Measurements from ENCODE around the gene GNS. TPM values are rescaled to one million over a fixed set of nuclear protein-coding genes. Genes with fewer than 3 reads are reported as not detected.

GNS gene
- total and polyA plus RNA-seq, 2 donors (not counting 3 experiments of a cell fraction or from before 2014, with no cell fraction given): 107 to 142 TPM

DNA sequence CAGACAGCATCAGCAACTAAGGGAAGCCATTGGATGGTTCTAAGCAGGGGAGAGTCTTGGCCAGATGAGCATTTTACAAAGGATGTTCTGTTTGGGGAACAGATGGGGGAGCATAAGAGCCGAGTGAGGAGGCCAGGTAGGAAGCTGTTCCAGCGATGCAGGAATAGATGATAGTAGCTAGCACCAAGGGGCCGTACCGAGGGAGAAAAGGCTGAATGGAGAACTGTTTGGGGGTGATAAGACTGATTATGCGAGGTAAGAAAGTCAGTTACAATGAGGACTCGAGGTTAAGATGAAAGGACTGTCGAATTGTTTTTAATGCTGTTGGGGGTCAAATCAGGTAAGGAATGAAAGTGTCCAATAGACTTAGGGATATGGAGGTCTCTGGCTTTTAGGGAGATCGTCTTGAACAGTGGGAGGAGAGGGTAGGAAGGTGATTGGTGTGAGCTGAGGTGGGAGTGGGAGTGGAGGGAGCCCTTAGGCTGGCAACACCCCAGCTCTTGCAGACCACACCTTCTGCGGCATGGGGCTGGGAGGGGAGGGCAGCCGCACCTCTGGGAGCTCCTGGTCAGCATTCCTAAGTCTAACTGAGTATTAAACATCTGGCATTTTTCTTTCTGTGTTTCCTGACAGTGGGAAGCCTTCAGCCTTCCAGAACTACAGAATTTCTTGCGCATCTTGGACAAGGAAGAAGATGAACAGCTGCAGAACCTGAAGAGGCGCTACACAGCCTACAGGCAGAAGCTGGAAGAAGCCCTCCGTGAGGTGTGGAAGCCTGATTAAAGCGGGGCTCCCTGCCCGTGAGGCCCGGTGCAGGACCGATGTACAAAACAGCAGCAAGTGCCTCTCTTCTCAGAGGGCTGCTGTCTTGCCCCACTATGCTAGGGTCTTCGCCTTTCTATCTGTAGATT, 64.8 kb downstream of the GNS start:
- H3K9ac ChIP-seq (replicated peaks; ENCODE audit: extremely low read depth, insufficient read depth, low read length): no peak overlapping the region
- H3K4me1 ChIP-seq (ENCODE audit: control insufficient read depth, extremely low read depth, insufficient read depth, low read length): no peaks in the 10 kb centered on the region
- no TSS peak for BruUV-seq (replicated peaks)
- ChIA-PET CTCF (interaction anchor here (0.8 to 6.4 kb wide), 4 partner anchors 12 to 145 kb away, joined by 3 to 217 read pairs (median 38); partner anchors contain the start of gene RASSF3), POLR2A (interaction anchor here (0.5 kb wide), 1 partner anchor 108 kb away, joined by 3 read pairs; no protein-coding TSS in a partner anchor)
- TF ChIP-seq MYC (IDR thresholded peaks at IDR 0.05; ENCODE audit: low read depth, low read length) (no peak), EZH2 (IDR thresholded peaks at IDR 0.05; ENCODE audit: borderline replicate concordance, low read depth, low read length, severe bottlenecking) (no peak), JUN (IDR thresholded peaks at IDR 0.05; ENCODE audit: borderline replicate concordance, insufficient read depth, insufficient read length, low read depth) (no peak), FOS (IDR thresholded peaks at IDR 0.05; ENCODE audit: borderline replicate concordance, insufficient read depth, low read length) (no peak), POLR2AphosphoS5 (IDR thresholded peaks at IDR 0.05; ENCODE audit: insufficient read depth, low read depth, low read length) (no peak), POLR2A (IDR thresholded peaks at IDR 0.05; ENCODE audit: low read depth, low read length) (no peak)
- TF ChIP-seq, protein P1, sequence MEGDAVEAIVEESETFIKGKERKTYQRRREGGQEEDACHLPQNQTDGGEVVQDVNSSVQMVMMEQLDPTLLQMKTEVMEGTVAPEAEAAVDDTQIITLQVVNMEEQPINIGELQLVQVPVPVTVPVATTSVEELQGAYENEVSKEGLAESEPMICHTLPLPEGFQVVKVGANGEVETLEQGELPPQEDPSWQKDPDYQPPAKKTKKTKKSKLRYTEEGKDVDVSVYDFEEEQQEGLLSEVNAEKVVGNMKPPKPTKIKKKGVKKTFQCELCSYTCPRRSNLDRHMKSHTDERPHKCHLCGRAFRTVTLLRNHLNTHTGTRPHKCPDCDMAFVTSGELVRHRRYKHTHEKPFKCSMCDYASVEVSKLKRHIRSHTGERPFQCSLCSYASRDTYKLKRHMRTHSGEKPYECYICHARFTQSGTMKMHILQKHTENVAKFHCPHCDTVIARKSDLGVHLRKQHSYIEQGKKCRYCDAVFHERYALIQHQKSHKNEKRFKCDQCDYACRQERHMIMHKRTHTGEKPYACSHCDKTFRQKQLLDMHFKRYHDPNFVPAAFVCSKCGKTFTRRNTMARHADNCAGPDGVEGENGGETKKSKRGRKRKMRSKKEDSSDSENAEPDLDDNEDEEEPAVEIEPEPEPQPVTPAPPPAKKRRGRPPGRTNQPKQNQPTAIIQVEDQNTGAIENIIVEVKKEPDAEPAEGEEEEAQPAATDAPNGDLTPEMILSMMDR (IDR thresholded peaks at IDR 0.05; ENCODE audit: extremely low read depth in 1 of 2, insufficient read depth in 1 of 2, low read depth in 1 of 2, low read length in 2 of 2): no peak
- H3K79me2 ChIP-seq (ENCODE audit: control insufficient read depth, insufficient read depth, low read length): peaks cover 12% of the 10 kb centered on the region
- dilution Hi-C loops (cut with MboI; ENCODE audit: extremely low pct_ligation_motif_present, low sequenced_read_pairs) (no loop called here), intact Hi-C loops (cut with micrococcal nuclease) (loop anchor here (5.0 kb wide), 1 partner anchor 422 kb away; no protein-coding TSS in a partner anchor)
- DNase-seq (ENCODE audit: low read depth, low spot score) (no peak), FAIRE-seq (no peak)
- H3K4me3 ChIP-seq (replicated peaks in 1 of 3; ENCODE audit: insufficient read depth in 1 of 3, low read depth in 1 of 3, low read length in 3 of 3): no peak overlapping the region
- H3K9me3 ChIP-seq (replicated peaks; ENCODE audit: control insufficient read depth, insufficient read depth, low read length): no peaks in the 10 kb centered on the region
- no peak overlapping the region for H2AFZ ChIP-seq (ENCODE audit: low read depth, low read length)
- H3K9me1 ChIP-seq (replicated peaks; ENCODE audit: control insufficient read depth, extremely low read depth, insufficient read depth, low read length): no peaks in the 10 kb centered on the region
- no peak overlapping the region for H3K27ac ChIP-seq (ENCODE audit: insufficient read depth, low read depth, low read length)
- peaks cover 7 to 9% of the 10 kb centered on the region in 2 experiments for H3K36me3 ChIP-seq (ENCODE audit: control insufficient read depth in 2 of 2, extremely low read depth in 1 of 2, insufficient read depth in 2 of 2, low read length in 2 of 2)
- H3K4me2 ChIP-seq (ENCODE audit: insufficient read depth, low read length): no peak overlapping the region
- no peaks in the 10 kb centered on the region for H3K27me3 ChIP-seq (ENCODE audit: control insufficient read depth in 2 of 2, insufficient read depth in 2 of 2, low read length in 2 of 2)
- H4K20me1 ChIP-seq (replicated peaks; ENCODE audit: control insufficient read depth, extremely low read depth, insufficient read depth, low read length): no peaks in the 10 kb centered on the region

All from endothelial cell of umbilical vein (primary cell).